GM21360 (cell line): ENCODE measurements around the gene ABCC10.
"Not testable (repeated sequence)": the region's sequence is repeated elsewhere in the genome, so short reads cannot be mapped to it uniquely, and the experiment has no call there.

Source experiments
- ATAC-seq: cut with Tn5 transposase; IDR thresholded peaks from one replicate; pipeline ENCODE4 v1.9.1; 2021; ENCODE audit warnings: mild to moderate bottlenecking, moderate library complexity; ENCODE audit not compliant: unreplicated experiment

The ABCC10 gene

DNA sequence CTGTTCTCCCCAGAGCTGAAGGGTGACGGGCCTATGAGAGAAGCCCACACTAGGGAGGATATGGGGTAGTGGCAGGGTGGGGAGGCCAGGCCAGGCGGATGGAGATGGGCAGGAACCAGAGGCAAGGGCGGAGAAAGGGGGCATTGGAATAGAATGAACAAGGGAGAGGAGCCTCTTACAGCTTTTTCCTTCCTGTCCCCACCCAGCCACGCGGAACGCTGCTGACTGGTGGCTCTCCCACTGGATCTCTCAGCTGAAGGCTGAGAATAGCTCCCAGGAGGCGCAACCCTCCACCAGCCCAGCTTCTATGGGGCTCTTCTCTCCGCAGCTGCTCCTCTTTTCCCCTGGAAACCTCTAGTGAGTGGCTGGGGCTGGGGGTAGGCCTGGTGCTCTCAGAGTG lies 17.2 kb downstream of the ABCC10 start:
- no peak for ATAC-seq

DNA sequence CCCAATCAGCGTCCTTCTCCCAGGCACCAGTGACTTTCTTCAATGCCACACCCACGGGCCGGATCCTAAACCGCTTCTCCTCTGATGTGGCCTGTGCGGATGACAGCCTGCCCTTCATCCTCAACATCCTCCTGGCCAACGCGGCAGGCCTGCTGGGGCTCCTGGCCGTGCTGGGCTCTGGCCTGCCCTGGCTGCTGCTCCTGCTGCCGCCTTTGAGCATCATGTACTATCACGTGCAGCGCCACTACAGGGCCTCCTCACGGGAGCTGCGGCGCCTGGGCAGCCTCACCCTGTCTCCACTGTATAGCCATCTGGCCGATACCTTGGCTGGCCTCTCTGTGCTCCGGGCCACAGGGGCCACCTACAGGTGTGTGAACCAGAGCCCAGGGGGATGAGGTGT lies 18.2 kb downstream of the ABCC10 start:
- no peak for ATAC-seq

DNA sequence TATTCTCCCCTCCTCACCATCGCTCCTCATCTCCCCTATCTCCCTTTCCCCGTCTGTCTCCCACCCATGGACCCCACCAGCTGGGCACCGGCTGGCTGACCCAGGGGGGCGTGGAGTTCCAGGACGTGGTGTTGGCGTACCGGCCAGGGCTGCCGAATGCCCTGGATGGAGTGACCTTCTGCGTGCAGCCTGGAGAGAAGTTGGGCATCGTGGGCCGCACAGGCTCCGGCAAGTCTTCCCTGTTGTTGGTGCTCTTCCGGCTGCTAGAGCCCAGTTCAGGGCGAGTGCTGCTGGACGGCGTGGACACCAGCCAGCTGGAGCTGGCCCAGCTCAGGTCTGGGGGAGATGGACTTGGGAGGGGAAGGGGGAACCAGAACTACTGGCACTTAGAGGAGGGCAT lies 20.3 kb downstream of the ABCC10 start:
- no peak for ATAC-seq

DNA sequence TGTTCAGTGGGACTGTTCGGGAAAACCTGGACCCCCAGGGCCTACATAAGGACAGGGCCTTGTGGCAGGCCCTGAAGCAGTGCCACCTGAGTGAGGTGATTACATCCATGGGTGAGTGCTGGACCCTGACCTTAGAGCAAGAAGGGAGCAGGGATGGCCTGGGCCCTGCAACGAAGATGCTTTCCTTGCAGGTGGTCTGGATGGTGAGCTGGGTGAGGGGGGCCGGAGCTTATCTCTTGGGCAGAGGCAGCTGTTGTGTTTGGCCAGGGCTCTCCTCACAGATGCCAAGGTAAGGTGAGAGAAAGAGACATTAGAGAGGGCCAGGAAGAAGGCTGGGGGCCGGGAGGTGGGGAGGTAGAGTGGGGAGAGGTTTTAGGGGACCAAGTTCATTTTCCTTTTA lies 21.6 kb downstream of the ABCC10 start:
- no peak for ATAC-seq

DNA sequence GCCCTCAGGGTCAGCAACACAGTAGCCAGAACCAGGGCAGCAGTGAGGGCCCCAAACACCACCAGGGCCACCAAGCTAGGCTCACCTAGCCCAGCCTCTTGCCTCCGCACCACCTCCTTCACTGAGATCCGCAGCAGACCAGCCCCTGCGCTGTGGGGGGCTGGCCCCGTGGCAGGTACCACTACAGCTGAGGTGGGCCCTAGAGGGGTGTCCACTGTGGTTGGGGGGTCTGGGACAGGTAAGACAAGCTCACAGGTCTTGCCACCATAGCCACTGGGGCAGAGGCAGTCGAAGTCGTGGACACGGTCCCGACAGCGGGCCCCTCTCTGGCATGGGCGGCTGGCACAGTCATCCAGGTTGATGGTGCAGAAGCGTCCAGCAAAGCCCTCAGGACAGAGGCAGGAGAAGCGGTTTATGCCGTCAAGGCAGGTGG lies 23.4 kb downstream of the ABCC10 start:
- no peak for ATAC-seq

DNA sequence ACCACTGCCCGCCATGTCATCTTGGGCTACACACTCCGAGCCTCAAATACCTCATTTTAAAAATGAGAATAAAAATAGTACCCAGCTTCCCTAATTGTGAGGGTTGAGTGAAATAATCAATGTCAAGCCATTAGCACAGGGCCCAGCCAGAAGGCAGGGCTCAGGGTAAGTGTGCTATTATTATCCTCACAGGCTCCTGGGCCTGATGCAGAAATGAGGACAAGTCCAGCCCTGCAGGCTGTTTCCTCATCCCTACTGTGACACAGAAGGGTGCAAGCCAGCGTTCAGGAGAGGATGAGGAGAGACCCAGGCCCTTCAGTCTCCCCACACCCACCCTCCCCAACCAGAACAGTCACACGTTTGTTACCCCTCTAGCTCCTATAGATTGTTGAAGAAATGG lies 24.0 kb downstream of the ABCC10 start:
- ATAC-seq = no peak

DNA sequence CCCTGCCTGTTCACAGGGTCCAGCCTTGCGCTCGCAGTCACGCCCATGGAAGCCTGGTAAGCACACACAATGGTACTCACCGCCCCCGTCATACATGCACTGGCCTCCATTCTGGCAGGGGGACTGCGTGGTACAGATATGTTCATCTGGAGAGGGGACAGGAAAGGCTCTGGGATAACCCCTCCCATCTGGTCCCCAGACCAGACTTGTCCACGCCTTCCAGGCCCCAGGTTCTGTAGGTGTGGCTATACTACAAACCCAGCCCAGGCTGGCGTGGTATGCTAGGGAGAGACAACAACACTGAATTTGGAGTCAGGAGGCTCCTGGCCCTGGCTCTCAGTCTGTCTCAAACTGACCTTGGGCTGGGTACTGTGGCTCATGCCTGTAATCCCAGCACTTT lies 24.6 kb downstream of the ABCC10 start:
- ATAC-seq = no peak

DNA sequence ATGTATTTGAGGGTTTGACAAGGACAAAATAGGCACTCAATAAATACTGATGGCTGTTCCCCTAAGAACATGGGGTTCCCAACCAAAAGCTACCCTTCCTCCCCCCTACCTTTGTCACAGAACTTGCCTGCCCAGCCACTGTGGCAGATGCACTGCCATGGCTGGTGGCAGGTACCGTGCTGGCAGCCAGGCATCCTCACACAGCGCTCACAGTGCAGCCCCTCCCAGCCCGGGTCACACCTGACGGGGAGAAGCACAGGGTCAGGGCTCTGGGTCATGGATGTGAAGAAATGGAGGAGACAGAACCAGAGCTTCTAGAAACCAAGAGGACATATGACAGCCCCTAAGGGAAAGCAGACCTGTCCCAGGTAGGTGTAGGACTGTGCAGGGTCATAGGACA lies 25.6 kb downstream of the ABCC10 start:
- no peak for ATAC-seq

DNA sequence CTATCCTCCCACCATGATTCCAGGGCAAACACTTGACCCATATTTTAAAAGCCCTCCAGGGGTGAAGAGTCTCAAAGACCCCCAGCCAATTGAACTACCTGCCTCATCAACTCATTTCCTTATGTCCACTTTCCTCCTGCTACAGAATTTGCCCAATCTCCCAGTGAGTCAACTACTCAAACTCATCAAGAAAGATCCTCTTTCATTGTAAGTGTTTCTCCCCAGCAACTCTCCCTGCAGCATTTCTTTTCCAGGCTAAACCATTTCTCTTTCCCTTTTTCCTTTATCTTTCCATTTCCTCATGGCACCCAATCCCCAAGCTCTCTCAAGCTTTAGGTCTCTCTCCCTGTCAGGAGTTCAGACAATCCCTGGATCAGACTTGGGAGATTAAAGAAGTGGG lies 26.5 kb downstream of the ABCC10 start:
- no peak for ATAC-seq

DNA sequence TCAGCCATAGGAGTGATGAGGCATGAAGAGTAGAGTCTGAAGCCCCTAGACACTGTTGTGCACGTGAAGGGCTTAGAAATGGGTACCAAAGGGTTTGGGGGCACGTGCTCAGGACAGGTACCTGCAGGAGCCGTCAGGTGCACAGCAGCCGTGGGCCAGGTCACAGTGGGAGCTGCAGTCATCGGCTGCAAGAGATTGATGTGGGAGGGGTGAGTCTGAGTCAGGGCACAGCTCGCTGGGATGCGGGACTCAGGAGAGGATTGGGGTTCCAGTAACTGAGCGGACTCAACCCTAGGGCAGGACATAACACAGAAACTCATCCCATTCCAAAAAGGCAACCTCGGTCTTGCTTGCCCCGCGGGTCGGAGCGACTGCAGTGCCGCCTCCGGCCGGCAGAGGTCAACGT lies 27.0 kb downstream of the ABCC10 start:
- no peak for ATAC-seq

DNA sequence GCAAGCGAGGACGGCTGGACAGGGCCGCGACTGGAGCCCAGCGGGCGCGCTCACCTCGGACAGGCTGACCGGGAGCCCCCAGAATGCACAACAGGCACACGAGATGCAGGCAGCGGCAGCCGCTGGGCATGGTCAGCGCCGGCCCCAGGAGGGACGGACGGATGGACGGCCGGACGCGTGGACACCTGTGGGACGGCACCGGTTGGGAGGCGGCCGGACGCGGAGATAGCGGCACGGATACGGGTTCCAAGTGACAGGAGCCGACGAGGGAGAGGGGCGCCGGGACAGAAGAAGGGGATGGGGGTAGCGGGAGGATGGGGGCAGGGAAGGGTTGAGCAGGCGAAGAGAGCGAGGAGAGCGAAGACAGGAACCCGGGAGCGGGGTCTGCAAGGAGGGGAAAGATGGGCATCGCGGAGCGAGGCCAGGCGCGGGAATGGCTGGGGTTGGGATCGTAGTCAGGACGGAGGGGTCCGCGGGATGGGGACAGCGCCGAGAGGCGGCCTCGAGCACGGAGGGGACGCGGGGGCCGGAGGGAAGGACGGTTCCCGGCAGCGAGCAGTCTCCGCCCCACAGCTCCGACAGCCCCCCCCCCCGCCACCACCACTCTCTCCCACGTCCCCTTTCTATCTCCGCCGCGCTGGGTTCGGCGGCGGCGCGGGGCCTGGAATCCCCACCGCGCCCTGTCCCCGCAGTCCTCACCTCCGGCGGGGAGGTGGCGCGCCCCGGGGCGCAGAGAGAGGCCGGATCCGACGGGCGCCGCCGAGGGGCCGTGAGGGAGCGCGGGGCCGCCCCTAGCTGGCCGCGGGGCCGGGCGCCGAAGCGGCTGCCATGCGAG lies 27.6 kb downstream of the ABCC10 start:
- no peak for ATAC-seq

DNA sequence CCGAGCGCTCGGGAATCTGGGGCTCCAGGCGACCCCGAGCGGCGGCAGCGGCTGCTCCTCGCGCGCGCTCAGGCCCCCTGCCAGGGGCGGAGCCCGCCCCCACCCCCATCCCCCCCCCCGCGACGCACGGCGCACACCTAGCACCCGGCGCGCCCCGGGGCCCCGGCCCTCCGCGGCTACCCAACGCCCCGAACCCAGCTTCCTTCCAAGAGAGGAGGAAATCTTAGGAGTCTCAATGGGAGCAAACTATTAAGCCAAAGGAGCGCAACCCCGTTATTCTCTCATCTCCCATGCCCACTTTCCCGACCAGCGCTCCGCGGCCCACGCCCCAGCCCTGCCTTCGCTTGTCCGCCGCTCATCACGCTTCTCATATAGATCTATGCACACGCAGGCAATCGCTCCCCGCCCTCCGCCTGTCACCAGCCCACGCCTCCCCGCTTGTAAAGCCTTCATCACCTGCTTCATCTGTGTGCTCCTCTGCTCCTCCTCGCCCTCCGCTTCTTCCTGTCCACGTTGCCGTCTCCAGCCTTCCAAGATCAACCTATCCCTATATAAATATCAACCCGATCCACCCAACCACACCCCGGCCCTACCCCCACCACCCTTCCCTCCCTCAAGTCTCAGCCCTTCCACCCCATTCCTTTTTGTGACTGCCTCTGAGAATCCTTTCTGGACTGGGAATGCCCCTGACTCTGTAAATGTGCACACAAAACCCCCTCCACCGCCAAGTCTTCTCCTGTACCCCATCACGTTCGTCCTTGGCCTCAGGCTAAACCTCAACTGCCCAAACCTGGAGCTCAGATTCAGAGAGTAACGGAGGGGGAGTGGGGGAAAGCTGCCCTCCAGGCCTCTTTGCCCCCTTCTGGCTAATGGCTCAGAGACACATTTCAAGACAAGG lies 28.4 kb downstream of the ABCC10 start, which contains the start of gene DLK2:
TSS of gene DLK2 (minus strand) at position 18 of the 898 bp plus-strand sequence. CDS start 723 bp downstream, outside the sequence.
- ATAC-seq = no peak

DNA sequence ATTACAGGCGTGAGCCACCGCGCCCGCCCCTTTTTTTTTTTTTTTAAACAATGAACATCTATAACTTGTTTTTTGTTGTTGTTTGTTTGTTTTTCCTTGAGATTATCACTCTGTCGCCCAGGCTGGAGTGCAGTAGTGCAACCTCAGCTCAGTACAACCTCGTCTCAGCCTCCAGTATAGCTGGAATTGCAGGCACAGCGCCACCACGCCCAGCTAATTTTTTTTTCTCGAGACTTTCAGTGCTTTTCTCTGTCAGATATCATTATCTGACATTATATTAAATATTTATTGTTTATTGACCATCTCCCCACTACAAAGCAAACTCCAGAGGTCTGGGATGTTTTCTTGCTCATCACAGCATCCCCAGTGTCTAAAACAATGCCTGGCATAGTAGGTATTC lies 30.3 kb downstream of the ABCC10 start:
- ATAC-seq = no peak

DNA sequence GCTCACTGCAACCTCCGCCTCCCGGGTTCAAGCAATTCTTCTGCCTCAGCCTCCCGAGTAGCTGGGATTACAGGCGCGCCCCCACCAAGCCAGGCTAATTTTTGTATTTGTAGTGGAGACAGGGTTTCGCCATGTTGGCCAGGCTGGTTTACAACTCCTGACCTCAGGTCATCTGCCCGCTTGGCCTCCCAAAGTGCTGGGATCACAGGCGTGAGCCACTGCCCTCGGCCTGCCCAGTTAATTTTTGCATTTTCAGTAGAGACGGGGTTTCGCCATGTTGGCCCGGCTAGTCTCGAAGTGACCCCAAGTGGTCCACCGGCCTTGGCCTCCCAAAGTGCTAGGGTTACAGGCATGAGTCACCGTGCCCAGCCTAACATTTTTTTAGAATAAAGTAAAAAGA lies 30.8 kb downstream of the ABCC10 start:
- ATAC-seq = not testable (repeated sequence)

DNA sequence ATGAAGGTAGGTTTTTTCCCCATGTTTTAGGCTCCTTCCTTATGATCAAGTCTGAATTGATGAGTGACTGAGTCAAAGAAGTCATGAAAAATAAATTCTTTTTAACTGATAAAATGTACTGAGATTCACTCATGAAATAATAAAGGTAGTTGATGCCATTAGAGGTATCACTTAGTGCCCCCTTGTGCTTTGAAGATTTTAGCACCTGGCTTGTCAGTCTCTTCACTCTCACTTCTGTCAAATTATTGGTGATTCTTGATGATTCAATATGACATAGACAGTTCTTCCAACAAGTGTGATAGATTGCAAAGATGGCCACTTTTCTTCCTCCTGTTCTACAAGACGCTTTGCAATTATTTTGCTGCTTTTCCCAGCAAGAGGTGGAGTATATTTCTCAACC lies 32.2 kb downstream of the ABCC10 start:
- ATAC-seq = no peak

DNA sequence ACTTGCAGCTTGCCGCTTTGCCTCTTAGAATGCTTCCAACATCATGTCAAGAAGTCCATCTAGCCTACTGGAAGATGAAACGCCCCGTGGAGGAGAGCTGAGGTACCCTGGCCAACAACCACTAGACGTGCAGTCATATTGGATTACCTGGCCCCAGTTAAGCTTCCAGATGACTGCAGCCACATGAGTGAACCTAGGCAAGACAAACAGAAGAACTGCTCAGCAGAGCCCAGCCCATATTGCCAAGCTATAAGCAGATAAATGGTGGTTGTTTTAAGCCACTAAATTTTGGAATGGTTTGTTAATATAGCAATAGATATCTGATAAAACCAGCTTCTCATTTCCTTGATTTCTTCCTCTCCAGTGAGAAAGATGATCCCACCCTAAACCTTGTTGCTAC lies 32.7 kb downstream of the ABCC10 start:
- no peak for ATAC-seq

DNA sequence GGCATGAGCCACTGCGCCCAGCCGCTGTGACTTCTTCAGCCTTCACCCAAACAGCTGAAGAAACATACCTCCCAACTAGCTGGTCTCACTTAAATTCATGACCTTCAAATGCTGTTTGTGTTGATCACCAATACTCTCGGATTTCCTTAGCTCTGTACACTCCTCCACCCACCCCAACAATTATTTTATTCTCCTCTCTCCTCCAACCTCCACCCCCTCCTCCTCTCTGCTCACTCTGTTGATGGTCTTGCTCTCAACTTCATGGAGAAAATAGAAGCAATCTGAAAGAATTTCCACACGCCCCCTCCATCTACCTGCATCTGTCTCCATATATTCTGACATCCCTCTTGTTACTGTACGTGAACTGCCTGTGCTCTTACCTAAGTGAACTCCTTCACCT lies 34.6 kb downstream of the ABCC10 start:
- no peak for ATAC-seq

DNA sequence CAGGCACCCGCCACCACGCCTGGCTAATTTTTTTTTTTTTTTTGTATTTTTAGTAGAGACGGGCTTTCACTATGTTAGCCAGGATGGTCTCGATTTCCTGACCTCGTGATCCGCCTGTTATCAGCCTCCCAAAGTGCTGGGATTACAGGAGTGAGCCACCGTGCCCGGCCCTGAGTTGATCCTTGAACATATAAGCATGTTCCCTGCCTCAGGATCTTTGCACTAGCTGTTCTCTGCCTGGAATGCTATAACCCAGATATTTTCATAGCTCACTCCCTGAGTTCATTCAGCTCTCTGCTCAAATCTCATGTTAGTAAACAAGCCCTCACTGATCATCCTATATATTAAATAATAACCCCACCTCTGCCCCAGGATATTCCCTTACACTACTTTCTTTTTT lies 37.0 kb downstream of the ABCC10 start:
- ATAC-seq = no peak

DNA sequence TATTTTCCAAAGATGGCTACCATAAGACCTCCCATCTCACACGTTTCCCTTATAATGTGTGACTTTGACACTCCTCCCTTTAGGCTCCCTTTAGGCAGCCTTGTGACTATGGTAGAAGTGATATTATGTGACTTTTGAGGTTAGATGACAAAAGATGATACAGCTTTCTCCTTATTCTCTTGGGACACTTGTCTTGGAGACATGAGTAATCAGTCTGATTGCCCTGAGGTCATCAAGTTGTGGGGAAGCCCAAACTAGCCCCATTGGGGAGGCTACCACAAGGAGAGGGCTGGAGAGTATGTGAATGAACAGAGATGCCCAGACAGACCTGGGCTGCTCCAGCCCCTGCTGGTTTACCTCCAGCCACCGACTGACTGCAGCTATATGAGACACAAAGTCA lies 38.6 kb downstream of the ABCC10 start:
- ATAC-seq = no peak

DNA sequence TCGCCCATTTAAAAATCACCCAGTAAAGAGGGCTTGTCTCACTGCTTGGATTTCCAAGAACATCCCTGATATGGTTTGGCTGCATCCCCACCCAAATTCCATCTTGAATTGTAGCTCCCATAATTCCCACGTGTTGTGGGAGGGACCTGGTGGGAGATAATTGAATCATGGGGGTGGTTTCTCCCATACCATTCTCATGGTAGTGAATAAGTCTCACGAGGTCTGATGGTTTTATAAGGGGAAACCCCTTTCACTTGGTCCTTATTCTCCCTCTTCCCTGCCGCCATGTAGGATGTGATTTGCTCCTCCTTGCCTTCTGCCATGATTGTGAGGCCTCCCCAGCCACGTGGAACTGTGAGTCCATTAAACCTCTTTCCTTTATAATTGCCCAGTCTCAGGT lies 39.9 kb downstream of the ABCC10 start:
- not testable (repeated sequence) for ATAC-seq

DNA sequence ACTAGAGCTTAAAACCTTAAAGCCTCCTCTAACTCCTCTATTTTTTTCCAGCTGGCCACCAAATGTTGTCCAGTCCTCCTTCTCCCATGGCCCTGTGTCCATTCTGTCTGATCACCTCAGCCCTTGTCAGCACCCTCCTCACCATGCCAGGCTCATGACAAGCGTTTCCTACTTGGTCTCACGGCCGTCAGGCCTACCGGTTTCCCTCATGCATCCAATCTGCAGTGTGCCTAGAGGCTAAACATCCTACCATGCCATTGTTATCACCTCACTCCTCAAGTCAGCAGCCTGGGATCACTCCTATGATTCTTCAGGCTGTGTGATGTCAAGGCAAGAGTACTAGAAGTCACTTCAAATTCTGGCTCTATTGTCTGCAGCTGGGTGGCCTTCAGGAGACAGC lies 40.4 kb downstream of the ABCC10 start:
- ATAC-seq = no peak

DNA sequence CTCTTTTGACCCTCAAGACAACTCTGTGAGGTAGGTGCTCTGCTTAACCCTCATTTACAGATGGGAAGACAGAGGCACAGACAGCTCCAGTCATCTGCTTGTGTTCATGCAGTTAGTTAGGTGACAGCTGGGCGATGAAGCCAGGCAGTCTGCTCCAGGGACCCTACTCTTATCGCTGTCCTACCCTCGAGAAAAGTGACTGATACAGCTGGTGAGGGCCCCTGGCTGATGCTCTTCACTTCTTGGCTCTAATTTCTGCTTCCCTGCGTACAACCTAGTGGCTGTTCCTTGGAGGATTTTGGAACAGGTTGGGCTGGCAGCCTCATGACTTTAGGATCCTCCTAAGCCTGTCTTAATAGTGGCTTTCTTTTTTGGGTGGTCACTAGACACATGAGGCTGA lies 40.9 kb downstream of the ABCC10 start:
- no peak for ATAC-seq
